HG02623 (cell line): ENCODE data around the gene RBMS3.
"Not testable (repeated sequence)": the region's sequence is repeated elsewhere in the genome, so short reads cannot be mapped to it uniquely, and the experiment has no call there.

Experiments
- ATAC-seq: cut with Tn5 transposase; IDR thresholded peaks from one replicate; pipeline ENCODE4 v1.9.1; 2021; ENCODE audit warnings: moderate library complexity; ENCODE audit not compliant: unreplicated experiment

The RBMS3 gene

DNA sequence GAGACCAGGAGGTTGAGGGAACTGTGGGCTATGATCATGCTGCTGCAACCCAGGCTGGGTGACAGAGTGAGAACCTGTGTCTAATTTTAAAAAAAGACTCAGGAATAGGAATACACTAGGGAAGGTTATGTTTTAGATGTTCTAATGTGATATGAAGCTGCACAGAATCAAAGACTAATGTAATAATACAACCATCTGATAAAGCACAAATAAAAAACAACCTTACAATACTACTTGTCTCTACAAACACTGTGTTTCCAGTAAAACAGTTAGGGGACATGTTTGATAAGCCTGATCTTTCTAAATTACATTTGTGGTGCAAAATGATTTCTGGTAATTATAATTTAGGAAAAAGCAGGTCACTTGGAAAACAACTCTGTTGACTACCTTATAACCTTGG lies 56.7 kb downstream of the RBMS3 start:
- ATAC-seq = no peak

GRCh38 chr3:29338377-29338776 lies 57.5 kb downstream of the RBMS3 start:
- ATAC-seq = no peak

DNA sequence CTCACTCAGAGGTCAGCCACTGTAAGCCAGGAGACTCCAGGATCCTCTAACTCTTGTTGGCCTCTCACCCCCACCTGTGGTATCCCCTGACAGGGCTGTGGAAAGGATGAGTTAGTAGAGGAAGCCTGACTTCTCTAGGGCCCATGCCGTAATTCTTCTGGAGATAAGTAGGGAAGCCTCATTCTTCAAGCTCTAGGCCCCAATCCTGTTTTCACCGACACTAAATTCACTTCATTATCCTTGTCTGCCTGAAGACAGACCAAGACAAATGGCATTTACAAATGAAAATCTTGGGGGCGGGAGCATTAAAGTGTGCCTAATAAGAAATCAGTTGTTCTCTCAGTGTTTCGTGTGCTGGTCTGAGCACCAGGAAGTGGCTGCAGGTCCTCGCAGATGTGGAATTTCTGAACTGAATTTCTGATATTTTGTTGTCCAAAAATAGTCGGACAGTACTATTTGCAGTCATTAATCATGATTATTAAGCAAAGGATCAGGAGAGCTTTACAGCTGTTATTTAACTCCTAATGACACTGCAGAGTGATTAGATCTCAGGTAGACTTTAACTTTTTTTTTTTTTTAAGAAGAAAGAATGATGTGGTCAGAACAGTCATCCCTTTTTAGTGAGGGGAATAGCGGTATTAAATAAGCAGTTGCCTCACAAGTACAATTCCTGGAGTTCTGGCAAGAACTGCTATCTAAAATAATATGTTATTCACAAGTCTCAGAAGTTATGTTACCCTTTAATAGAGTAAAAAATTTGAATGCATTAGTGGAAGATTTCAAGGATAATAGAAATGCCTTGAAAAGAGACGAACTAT lies 58.4 kb downstream of the RBMS3 start:
- no peak for ATAC-seq

DNA sequence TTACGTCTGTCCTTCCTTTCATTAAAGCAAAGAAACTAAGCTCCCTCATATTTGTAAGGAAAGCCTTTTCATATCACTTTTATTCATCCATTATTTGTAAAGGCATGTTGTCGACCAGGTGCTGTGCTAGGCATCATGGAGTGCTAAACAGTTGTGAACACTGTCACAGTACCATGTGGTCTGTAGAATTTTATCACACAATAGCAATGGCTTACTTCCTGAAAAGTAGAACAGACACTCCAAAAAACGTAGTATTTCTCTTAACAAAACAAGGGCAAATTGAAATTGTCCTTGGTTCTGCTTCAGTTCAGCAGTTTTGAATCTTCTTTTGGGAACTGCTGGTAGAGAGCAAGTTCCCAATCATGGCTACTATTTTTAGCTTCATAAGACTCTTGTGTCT lies 63.3 kb downstream of the RBMS3 start:
- no peak for ATAC-seq

DNA sequence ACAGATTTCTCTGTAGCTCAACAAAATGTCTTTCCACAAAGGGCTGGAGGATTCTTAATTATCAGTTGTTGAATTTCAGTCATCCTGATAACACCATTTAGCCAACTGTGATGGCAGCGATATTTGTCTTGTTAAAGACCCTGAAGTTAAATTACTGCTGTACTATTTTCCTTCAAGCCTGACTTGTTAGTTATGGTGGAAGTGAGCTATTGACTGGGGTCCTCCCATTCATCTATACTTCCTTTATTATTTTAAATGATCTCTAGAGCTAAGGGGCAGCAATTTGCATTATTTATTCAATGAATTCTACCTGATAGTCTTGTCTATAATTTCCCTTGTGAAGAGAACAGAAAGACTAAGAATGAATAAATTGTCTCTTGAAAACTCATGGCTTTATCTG lies 64.1 kb downstream of the RBMS3 start:
- no peak for ATAC-seq

GRCh38 chr3:29345516-29346300 lies 64.8 kb downstream of the RBMS3 start:
- ATAC-seq = no peak

DNA sequence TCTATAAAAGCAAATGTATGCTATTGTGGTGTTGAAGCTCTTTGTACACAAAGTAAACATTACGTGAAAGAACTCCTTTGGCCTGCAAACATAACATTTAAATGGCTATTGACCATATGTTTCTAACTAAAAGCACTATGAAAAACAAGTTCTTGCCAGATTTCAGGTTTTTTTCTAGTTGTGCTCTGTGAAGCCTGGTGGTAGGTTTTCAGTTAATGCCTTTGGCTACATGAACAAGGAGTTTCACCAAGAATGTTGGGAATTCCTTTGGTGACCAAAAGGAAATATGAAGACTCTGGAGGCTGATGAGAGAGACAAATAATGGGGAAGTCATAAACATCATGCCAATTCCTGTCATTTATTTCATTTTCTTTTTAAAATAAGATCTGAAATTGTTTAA lies 66.0 kb downstream of the RBMS3 start:
- no peak for ATAC-seq

GRCh38 chr3:29347412-29347811 lies 66.5 kb downstream of the RBMS3 start:
- ATAC-seq = no peak

- no peak for ATAC-seq
These were observed 67.4 kb downstream of the RBMS3 start for GRCh38 chr3:29348316-29348715.

- no peak for ATAC-seq
These were observed 68.2 kb downstream of the RBMS3 start for GRCh38 chr3:29349049-29349448.

- ATAC-seq = peak; percentile 56
These were observed 72.9 kb downstream of the RBMS3 start for GRCh38 chr3:29353807-29354206.

GRCh38 chr3:29354894-29355293 lies 74.0 kb downstream of the RBMS3 start:
- ATAC-seq = no peak

DNA sequence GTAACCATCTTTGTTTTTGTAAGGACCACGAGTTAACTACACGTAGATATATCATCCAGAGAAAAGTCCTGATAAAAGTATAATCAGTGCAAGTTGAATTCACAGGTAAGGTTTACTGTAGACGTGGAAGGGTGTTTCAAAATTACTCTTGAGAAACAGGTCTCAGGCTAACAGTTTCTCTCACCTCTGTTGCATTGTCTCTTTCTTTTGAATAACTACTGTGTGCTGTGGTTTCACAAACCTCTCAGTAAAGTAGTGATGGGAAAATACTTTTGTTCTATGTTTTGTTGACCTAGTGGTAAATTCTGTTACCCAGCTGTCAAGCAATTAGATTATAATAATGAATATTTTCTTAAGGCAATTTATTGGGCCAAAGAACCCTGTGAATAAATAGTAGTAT lies 75.2 kb downstream of the RBMS3 start:
- ATAC-seq = no peak

GRCh38 chr3:29360289-29360688 lies 79.4 kb downstream of the RBMS3 start:
- ATAC-seq = not testable (repeated sequence)

DNA sequence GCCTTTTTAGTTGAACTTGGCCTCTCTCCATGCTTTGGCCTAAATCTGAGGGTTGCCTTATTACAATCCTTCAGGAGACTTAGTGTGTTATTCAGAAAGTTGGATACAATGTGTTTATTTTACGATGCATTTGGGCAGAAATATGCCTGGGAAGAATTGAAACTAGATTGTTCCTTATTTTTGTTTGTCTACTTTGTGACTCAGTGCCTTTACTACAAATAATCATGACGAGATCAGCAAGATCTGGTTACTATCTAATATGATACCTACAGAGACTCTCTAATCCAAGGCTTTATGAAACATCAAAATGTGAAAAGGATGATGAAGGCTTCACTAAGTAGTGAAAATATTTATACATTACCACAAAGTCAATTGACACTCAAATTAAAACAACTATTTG lies 82.2 kb downstream of the RBMS3 start:
- no peak for ATAC-seq

GRCh38 chr3:29370021-29370420 lies 89.2 kb downstream of the RBMS3 start:
- ATAC-seq = no peak

GRCh38 chr3:29370476-29371420 lies 89.9 kb downstream of the RBMS3 start:
- no peak for ATAC-seq

- ATAC-seq = no peak
These were observed 92.3 kb downstream of the RBMS3 start for GRCh38 chr3:29373131-29373680.

DNA sequence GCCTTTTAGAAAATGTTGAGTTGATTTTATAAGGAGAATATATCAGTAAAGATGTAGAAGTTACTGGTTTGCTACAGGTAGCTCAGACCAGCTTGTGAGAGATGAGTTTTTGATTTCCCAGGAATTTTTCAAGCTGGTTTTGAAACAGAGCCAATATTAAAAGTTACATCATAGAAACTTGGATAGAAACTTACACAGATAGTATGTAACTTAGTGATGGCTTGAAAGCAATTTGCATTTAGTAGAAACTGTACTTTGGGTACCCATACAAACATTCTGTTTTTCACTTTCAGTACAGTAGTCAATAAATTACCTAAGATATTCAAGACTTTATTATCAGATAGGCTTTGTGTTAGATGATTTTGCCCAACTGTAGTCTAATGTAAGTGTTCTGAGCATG lies 93.4 kb downstream of the RBMS3 start:
- ATAC-seq = no peak

DNA sequence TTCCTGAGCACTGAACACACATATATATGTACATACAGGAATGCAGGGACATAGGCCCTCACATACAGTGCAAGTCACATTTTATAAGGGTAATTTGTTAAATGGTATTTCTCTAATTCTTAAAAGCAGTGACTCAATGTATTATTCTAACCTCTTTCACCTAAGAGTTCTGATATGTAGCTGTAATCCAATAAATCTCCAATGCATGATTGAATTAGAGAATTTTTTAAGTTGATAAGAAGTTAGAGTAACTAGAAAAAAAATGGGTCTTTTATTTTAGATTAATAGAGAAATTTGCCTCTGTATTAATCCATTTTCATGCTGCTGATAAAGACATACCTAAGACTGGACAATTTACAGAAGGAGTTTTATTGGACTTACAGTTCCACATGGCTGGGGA lies 98.2 kb downstream of the RBMS3 start:
- no peak for ATAC-seq

DNA sequence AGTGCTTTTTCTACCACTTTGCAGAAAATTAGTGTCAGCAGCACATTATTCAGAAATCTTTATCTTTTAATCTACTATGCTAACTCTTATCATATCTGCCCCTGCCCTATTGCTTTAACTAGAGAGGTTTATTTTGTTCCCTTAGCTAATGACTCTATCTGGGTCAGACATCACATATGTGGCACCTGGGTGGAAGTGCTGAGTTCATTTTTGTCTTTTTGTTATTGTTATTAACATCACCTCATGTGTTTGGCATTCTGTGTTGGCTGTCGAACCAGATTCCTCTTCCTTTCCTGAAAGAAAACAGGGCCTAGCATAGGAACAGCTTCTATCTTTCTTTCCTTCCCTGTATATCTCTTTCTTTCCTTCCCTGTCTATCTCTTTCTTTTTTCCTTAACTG lies 100.7 kb downstream of the RBMS3 start:
- ATAC-seq = no peak
